Thyroid gland (tissue), 4 donors: ENCODE measurements around the gene EFTUD2. TPM values are rescaled to one million over a fixed set of nuclear protein-coding genes. Genes with fewer than 3 reads are reported as not detected.

ENCODE experiments used
- DNase-seq, 2 donors: peaks; one replicate each; pipeline ENCODE4 v3.0.0-alpha.2; 2019
- H3K27ac ChIP-seq, 3 donors: fragments of 200-600 bp; sonication (generic); 1 replicate in 2 of 3; 2 replicates in 1 of 3; pipeline ENCODE4 v1.5.1; 2016 to 2019; ENCODE audit warnings: mild to moderate bottlenecking in 1 of 3, moderate library complexity in 1 of 3
- H3K27me3 ChIP-seq: fragments of 200-600 bp; sonication (generic); one replicate; pipeline ENCODE4 v1.5.1; 2019
- H3K36me3 ChIP-seq, 2 donors: fragments of 200-600 bp; sonication (generic); one replicate each; pipeline ENCODE4 v1.5.1; 2016 to 2019
- H3K4me1 ChIP-seq, 2 donors: fragments of 200-600 bp; sonication (generic); one replicate each; pipeline ENCODE4 v1.5.1; 2017 to 2019
- H3K4me3 ChIP-seq, 3 donors: fragments of 200-600 bp; sonication (generic); replicated peaks in 1 of 3; 1 replicate in 2 of 3; 2 replicates in 1 of 3; pipeline ENCODE4 v1.5.1; 2016; ENCODE audit warnings: mild to moderate bottlenecking in 1 of 3
- H3K9me3 ChIP-seq: fragments of 200-600 bp; sonication (generic); one replicate; pipeline ENCODE4 v1.5.1; 2017
- CTCF ChIP-seq, 6 experiments: fragments of 200-600 bp in 3 of 6; fragments of 450-650 bp in 3 of 6; sonication (generic) in 3 of 6; IDR thresholded peaks; one replicate each; pipeline ENCODE4 v1.5.1; 2016 to 2019; ENCODE audit warnings: antibody characterized with exemption in 6 of 6, mild to moderate bottlenecking in 2 of 6, inconsistent platforms in 1 of 6, moderate library complexity in 1 of 6
- POLR2A ChIP-seq, 2 donors: fragments of 450-650 bp; IDR thresholded peaks; one replicate each; pipeline ENCODE4 v1.6.1; 2017; ENCODE audit warnings: antibody characterized with exemption in 2 of 2, mild to moderate bottlenecking in 2 of 2, moderate library complexity in 1 of 2
- WGBS, 2 donors: methylation state at CpG; one replicate each; pipeline ENCODE4 v1.1.5; 2017; 5-methylcytosine and 5-hydroxymethylcytosine counted together
- intact Hi-C: fragments of 100-400 bp; cut with DNase I; formaldehyde crosslinking; loops from one replicate; pipeline ENCODE4 v1.15.1; 2023
- total RNA-seq, 4 donors: library from RNA; depleted of rRNA; stranded (reverse); fragments of >200 nt; gene quantifications; one replicate each; pipeline ENCODE4 v1.2.3, GENCODE V29; 2016

Gene EFTUD2
- total RNA-seq, 4 donors from 2014 or later: 49.2 to 110 (median 75.1) TPM

- no peaks in the 10 kb centered on the region for H3K9me3 ChIP-seq
- H3K4me1 ChIP-seq: no peaks in the 10 kb centered on the region
- H3K27ac ChIP-seq: no peak overlapping the region
- TF ChIP-seq POLR2A (IDR thresholded peaks at IDR 0.05) (no peak), CTCF (IDR thresholded peaks at IDR 0.05) (no peak)
- no peaks in the 10 kb centered on the region for H3K27me3 ChIP-seq
- intact Hi-C loops: loop anchor here (10.0 kb wide), 1 partner anchor 269 kb away; no protein-coding TSS in a partner anchor
- H3K36me3 ChIP-seq: no peaks in the 10 kb centered on the region
- H3K4me3 ChIP-seq: no peak overlapping the region
- no peak for DNase-seq
- WGBS, 2 donors: 97% methylated on average over 14 to 17 of the region's 18 CpGs
These were observed 26.8 kb upstream of the EFTUD2 start for GRCh38 chr17:44925731-44926697.

GRCh38 chr17:44924107-44924544 lies 24.9 kb upstream of the EFTUD2 start:
- H3K4me3 ChIP-seq: no peak overlapping the region
- DNase-seq: no peak

GRCh38 chr17:44922746-44923470 lies 23.7 kb upstream of the EFTUD2 start:
- intact Hi-C loops: loop anchor here (5.0 to 10.0 kb wide), 3 partner anchors 99 to 272 kb away; no protein-coding TSS in a partner anchor
- 60 to 70% methylated on average over 18 to 19 of the region's 19 CpGs for WGBS, 2 donors
- no peaks in the 10 kb centered on the region for H3K36me3 ChIP-seq
- no peak overlapping the region for H3K4me3 ChIP-seq
- no peak for DNase-seq
- no peaks in the 10 kb centered on the region for H3K27me3 ChIP-seq
- no peaks in the 10 kb centered on the region for H3K9me3 ChIP-seq
- no peak for TF ChIP-seq POLR2A (IDR thresholded peaks at IDR 0.05)
- TF ChIP-seq CTCF (IDR thresholded peaks at IDR 0.05): no peak
- no peak overlapping the region for H3K27ac ChIP-seq
- H3K4me1 ChIP-seq: peaks cover 0 to 6% of the 10 kb centered on the region in 2 donors

More at GRCh38 chr17:44924107-44924544, 24.9 kb upstream of the EFTUD2 start:
- no peaks in the 10 kb centered on the region for H3K27me3 ChIP-seq
- H3K27ac ChIP-seq: no peak overlapping the region
- H3K36me3 ChIP-seq: no peaks in the 10 kb centered on the region
- H3K4me1 ChIP-seq: peaks cover 0 to 6% of the 10 kb centered on the region in 2 donors
- TF ChIP-seq CTCF (IDR thresholded peaks at IDR 0.05) (no peak), POLR2A (IDR thresholded peaks at IDR 0.05) (no peak)
- intact Hi-C loops: loop anchor here (5.0 to 10.0 kb wide), 3 partner anchors 98 to 271 kb away; no protein-coding TSS in a partner anchor
- WGBS, 2 donors: 74 to 83% methylated on average over 9 of the region's 9 CpGs
- H3K9me3 ChIP-seq: no peaks in the 10 kb centered on the region

GRCh38 chr17:44922136-44922535 lies 22.9 kb upstream of the EFTUD2 start:
- no peak for DNase-seq
- Histone ChIP-seq H3K27me3 (no peaks in the 10 kb centered on the region), H3K36me3 (no peaks in the 10 kb centered on the region), H3K4me3 (no peak overlapping the region), H3K27ac (no peak overlapping the region), H3K4me1 (peaks cover 0 to 13% of the 10 kb centered on the region in 2 donors), H3K9me3 (no peaks in the 10 kb centered on the region)
- intact Hi-C loops: loop anchor here (5.0 to 10.0 kb wide), 3 partner anchors 100 to 273 kb away; no protein-coding TSS in a partner anchor
- 74 to 87% methylated on average over 3 to 6 of the region's 6 CpGs for WGBS, 2 donors
- TF ChIP-seq CTCF (IDR thresholded peaks at IDR 0.05): no peak
- no peak for TF ChIP-seq POLR2A (IDR thresholded peaks at IDR 0.05)
